SK-N-SH (cell line): Measurements from ENCODE around the gene KRABD2.

ENCODE experiments used
- CTCF ChIA-PET: fragments of 300-600, 350-600 bp; formaldehyde crosslinking; extraction: SDS; loops from one replicate; lab custom pipeline; 2021; lab: Yijun Ruan, JAX
- POLR2A ChIA-PET: fragments of 350-600 bp; sonication (Branson Sonifier 250); formaldehyde crosslinking; extraction: SDS; loops from one replicate; lab custom pipeline; 2020; ENCODE audit warnings: antibody characterized with exemption, inconsistent platforms; lab: Yijun Ruan, JAX
- DNase-seq: peaks from one replicate; pipeline ENCODE4 v3.0.0; 2012
- H2AFZ ChIP-seq: fragments of 200-600 bp; sonication (generic); 2 replicates; pipeline ENCODE4 v1.8.1; 2016; ENCODE audit warnings: antibody characterized with exemption, mild to moderate bottlenecking, low read depth
- H3F3A ChIP-seq: fragments of 200-600 bp; sonication (generic); replicated peaks from 2 replicates; pipeline ENCODE3; 2016; ENCODE audit warnings: antibody characterized with exemption, mild to moderate bottlenecking; ENCODE audit not compliant: insufficient read depth
- H3K27ac ChIP-seq, 2 experiments: fragments of 200-500 bp in 1 of 2; fragments of 200-600 bp in 1 of 2; sonication (Bioruptor generic) in 1 of 2; sonication (generic), shearing (Covaris generic) in 1 of 2; 2 replicates each; pipeline versions ENCODE4 v1.5.1 to v1.6.1; 2014 to 2016; ENCODE audit warnings: low read depth in 2 of 2, inconsistent platforms in 1 of 2, low read length in 1 of 2, mild to moderate bottlenecking in 1 of 2, mixed read lengths in 1 of 2
- H3K27me3 ChIP-seq: fragments of 200-600 bp; sonication (generic), shearing (Covaris generic); 2 replicates; pipeline ENCODE4 v1.6.1; 2016; ENCODE audit warnings: mixed run types; ENCODE audit not compliant: insufficient read depth
- H3K36me3 ChIP-seq, 2 experiments: fragments of 200-500 bp in 1 of 2; fragments of 200-600 bp in 1 of 2; sonication (Bioruptor generic) in 1 of 2; sonication (generic) in 1 of 2; replicated peaks in 1 of 2; 2 replicates each; pipeline versions ENCODE3 to v1.5.1; 2014 to 2016; ENCODE audit warnings: low read length in 1 of 2, mild to moderate bottlenecking in 1 of 2; ENCODE audit not compliant: insufficient read depth in 2 of 2, control insufficient read depth in 1 of 2
- H3K4me1 ChIP-seq, 2 experiments: fragments of 200-500 bp in 1 of 2; fragments of 200-600 bp in 1 of 2; sonication (Bioruptor generic) in 1 of 2; sonication (generic), shearing (Covaris generic) in 1 of 2; 2 replicates each; pipeline versions ENCODE4 v1.5.1 to v1.6.1; 2014 to 2016; ENCODE audit warnings: low read depth in 1 of 2, low read length in 1 of 2, mixed run types in 1 of 2; ENCODE audit not compliant: insufficient read depth in 2 of 2, control insufficient read depth in 1 of 2
- H3K4me2 ChIP-seq: fragments of 200-600 bp; sonication (generic), shearing (Covaris generic); 2 replicates; pipeline ENCODE4 v1.6.1; 2017; ENCODE audit warnings: mixed run types
- H3K4me3 ChIP-seq, 2 experiments: fragments of 200-500 bp in 1 of 2; fragments of 200-600 bp in 1 of 2; sonication (Bioruptor generic) in 1 of 2; sonication (generic), shearing (Covaris generic) in 1 of 2; 2 replicates each; pipeline versions ENCODE4 v1.5.1 to v1.8.1; 2014 to 2016; ENCODE audit warnings: low read depth in 2 of 2, inconsistent platforms in 1 of 2, low read length in 1 of 2, mild to moderate bottlenecking in 1 of 2, mixed read lengths in 1 of 2, moderate library complexity in 1 of 2
- H3K79me2 ChIP-seq: fragments of 200-600 bp; sonication (generic); 2 replicates; pipeline ENCODE4 v1.8.1; 2017; ENCODE audit warnings: mild to moderate bottlenecking; ENCODE audit not compliant: insufficient read depth
- H3K9ac ChIP-seq: fragments of 200-600 bp; sonication (generic); 2 replicates; pipeline ENCODE4 v1.6.1; 2017; ENCODE audit warnings: mixed run types
- H3K9me2 ChIP-seq: fragments of 200-600 bp; sonication (generic); 2 replicates; pipeline ENCODE4 v1.6.1; 2017; ENCODE audit warnings: mixed run types
- H3K9me3 ChIP-seq: fragments of 200-600 bp; sonication (generic); 2 replicates; pipeline ENCODE4 v1.6.1; 2017; ENCODE audit warnings: mixed run types, mild to moderate bottlenecking, moderate library complexity
- H4K20me1 ChIP-seq: fragments of 200-600 bp; sonication (generic); 2 replicates; pipeline ENCODE4 v1.6.1; 2017; ENCODE audit warnings: mild to moderate bottlenecking, mixed run types; ENCODE audit not compliant: insufficient read depth
- CHD2 ChIP-seq: fragments of 150-350 bp; IDR thresholded peaks from 2 replicates; pipeline ENCODE4 v1.6.1; 2018; ENCODE audit warnings: low read length; ENCODE audit not compliant: partially characterized antibody
- EZH2phosphoT487 ChIP-seq: fragments of 200-600 bp; sonication (generic); IDR thresholded peaks from 2 replicates; pipeline ENCODE4 v1.6.1; 2017; ENCODE audit warnings: low read depth, mixed run types, mild to moderate bottlenecking, antibody characterized with exemption, moderate library complexity, borderline replicate concordance
- FOSL2 ChIP-seq: IDR thresholded peaks from 2 replicates; pipeline ENCODE4 v1.4.0; 2012; ENCODE audit warnings: low read depth, mild to moderate bottlenecking, moderate library complexity, borderline replicate concordance
- FOXM1 ChIP-seq: IDR thresholded peaks from 2 replicates; pipeline ENCODE4 v1.4.0; 2012; ENCODE audit warnings: low read depth, mild to moderate bottlenecking
- IRF3 ChIP-seq: fragments of 150-350 bp; IDR thresholded peaks from 2 replicates; pipeline ENCODE4 v1.6.1; 2016; ENCODE audit warnings: mild to moderate bottlenecking, low read depth, low read length
- MEF2A ChIP-seq: IDR thresholded peaks from 2 replicates; pipeline ENCODE4 v1.4.0; 2012; ENCODE audit warnings: low read depth, borderline replicate concordance
- MXI1 ChIP-seq: IDR thresholded peaks from 2 replicates; pipeline ENCODE4 v1.6.1; 2012; ENCODE audit warnings: mild to moderate bottlenecking, low read depth, low read length, improper control_type of control experiment
- NRF1 ChIP-seq: IDR thresholded peaks from 2 replicates; pipeline ENCODE4 v1.6.1; 2012; ENCODE audit warnings: low read depth, mild to moderate bottlenecking, low read length
- PBX3 ChIP-seq: IDR thresholded peaks from 2 replicates; pipeline ENCODE4; 2012
- RCOR1 ChIP-seq: fragments of 150-350 bp; IDR thresholded peaks from 2 replicates; pipeline ENCODE4 v1.6.1; 2017; ENCODE audit warnings: antibody characterized with exemption, low read length
- REST ChIP-seq: IDR thresholded peaks from 2 replicates; pipeline ENCODE4 v1.6.1; 2012; ENCODE audit warnings: mild to moderate bottlenecking, low read depth, low read length, moderate library complexity
- RFX5 ChIP-seq: IDR thresholded peaks from 2 replicates; pipeline ENCODE4 v1.6.1; 2012; ENCODE audit warnings: mild to moderate bottlenecking, improper control_type of control experiment, low read length
- RXRA ChIP-seq: IDR thresholded peaks from 2 replicates; pipeline ENCODE4 v1.4.0; 2012; ENCODE audit warnings: low read depth, mild to moderate bottlenecking, borderline replicate concordance
- SMC3 ChIP-seq: IDR thresholded peaks from 2 replicates; pipeline ENCODE4 v1.6.1; 2012; ENCODE audit warnings: low read depth, low read length, improper control_type of control experiment
- TEAD4 ChIP-seq: IDR thresholded peaks from 2 replicates; pipeline ENCODE4 v1.4.0; 2012; ENCODE audit warnings: mild to moderate bottlenecking, borderline replicate concordance; ENCODE audit not compliant: insufficient read depth
- ZBTB33 ChIP-seq: IDR thresholded peaks from 2 replicates; pipeline ENCODE4 v1.4.0; 2012; ENCODE audit warnings: low read depth, borderline replicate concordance
- WGBS: methylation state at CpG from one replicate; pipeline ENCODE4 v1.1.6; 2017; ENCODE audit warnings: low lambda C conversion rate; 5-methylcytosine and 5-hydroxymethylcytosine counted together

Gene KRABD2

GRCh38 chr17:8366231-8366630, 10.3 kb downstream of the KRABD2 start (continued):
- TF ChIP-seq RFX5 (no peak), ZBTB33 (no peak), EZH2phosphoT487 (no peak), RXRA (no peak; the same call in 1 of the 2 replicates), IRF3 (no peak), RCOR1 (no peak)

- peak overlapping the region; percentile 3 to 57; a peak in 3 of 4 replicates for H3K27ac ChIP-seq
- H3K9ac ChIP-seq: no peak overlapping the region
- TF ChIP-seq FOXM1 (no peak), NRF1 (no peak), CHD2 (no peak), IRF3 (no peak), MXI1 (no peak), TEAD4 (no peak), MEF2A (no peak), RXRA (no peak), PBX3 (no peak), FOSL2 (no peak), REST (no peak), SMC3 (no peak)
- H3K27me3 ChIP-seq: no peaks in the 10 kb centered on the region
- WGBS: 60% methylated on average over 1 of the region's 1 CpG
- no peaks in the 10 kb centered on the region for H3K9me2 ChIP-seq
- H3K9me3 ChIP-seq: no peaks in the 10 kb centered on the region
- no peak for DNase-seq
- no peak overlapping the region for H2AFZ ChIP-seq
- peaks cover 11 to 19% of the 10 kb centered on the region in 2 experiments for H3K36me3 ChIP-seq
- H4K20me1 ChIP-seq: no peaks in the 10 kb centered on the region
- peaks cover 14% of the 10 kb centered on the region for H3F3A ChIP-seq
- no peaks in the 10 kb centered on the region for H3K79me2 ChIP-seq
- H3K4me2 ChIP-seq: no peak overlapping the region
- ChIA-PET POLR2A (interaction anchor here (0.9 kb wide), 1 partner anchor 10 kb away, joined by 3 read pairs; no protein-coding TSS in a partner anchor), CTCF (interaction anchor here (1.1 to 2.1 kb wide), 2 partner anchors 11 to 19 kb away, joined by 3 to 4 read pairs; no protein-coding TSS in a partner anchor)
- peaks cover 0 to 5% of the 10 kb centered on the region in 2 experiments; a peak in 2 of 4 replicates for H3K4me1 ChIP-seq
- H3K4me3 ChIP-seq: no peak overlapping the region
Measured at GRCh38 chr17:8365143-8365542, 11.4 kb downstream of the KRABD2 start.
